ENCODE data around the gene ANLN. TPM values are rescaled to one million over a fixed set of nuclear protein-coding genes. Genes with fewer than 3 reads are reported as not detected.
A peak's percentile ranks its signal among the peaks of the same experiment; 100 is the strongest.

The ANLN gene
- total RNA-seq (under 1 TPM; 0.39 to 0.52 TPM), total RNA-seq (1.2 to 2.4 reads per million in 2 donors)

DNA sequence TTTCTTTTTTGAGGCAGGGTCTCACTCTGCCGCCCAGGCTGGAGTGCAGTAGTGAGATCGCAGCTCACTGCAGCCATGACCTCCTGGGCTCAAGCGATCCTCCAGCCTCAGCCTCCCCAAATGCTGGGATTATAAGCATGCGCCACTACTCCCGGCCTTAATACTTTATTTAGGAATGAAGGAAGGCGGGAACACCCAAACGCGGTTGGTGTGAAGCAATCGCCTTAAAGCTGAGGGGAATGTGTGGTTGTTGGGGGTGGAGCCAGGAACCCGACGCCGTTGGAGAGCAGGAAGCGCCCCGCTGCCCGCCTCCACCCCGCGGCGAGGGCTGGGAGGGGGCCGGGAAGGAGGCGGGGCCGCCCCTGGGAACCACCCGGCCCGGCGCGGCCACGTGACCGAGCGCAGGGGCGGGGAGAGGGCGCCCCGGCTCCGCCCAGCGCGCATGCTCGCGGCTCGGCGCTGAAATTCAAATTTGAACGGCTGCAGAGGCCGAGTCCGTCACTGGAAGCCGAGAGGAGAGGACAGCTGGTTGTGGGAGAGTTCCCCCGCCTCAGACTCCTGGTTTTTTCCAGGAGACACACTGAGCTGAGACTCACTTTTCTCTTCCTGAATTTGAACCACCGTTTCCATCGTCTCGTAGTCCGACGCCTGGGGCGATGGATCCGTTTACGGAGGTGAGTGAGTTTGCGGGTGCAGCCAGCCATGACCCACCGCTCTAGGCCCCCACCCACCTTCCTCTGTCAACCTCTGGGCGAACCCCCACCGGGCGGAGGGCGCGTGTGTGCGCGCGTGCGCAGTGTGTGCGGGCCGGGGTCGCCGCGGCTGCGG lies at the start of gene ANLN:
ANLN (plus strand) TSS at position 492 of the 828 bp plus-strand sequence; CDS start at position 657, 165 bp downstream.
- DNase-seq (peak; percentile 84 to 90 (median 86)), ATAC-seq (peak; percentile 97)
- Mint-ChIP-seq H3K36me3 (ENCODE audit: low read depth) (no peaks in the 10 kb centered on the region), H3K4me3 (peak within 1 kb of the TSS; percentile 86), H3K27ac (peak within 1 kb of the TSS; percentile 88), H3K4me1 (peaks cover 17% of the 10 kb centered on the region), H3K27me3 (no peaks in the 10 kb centered on the region)
- H3K9me3 ChIP-seq (ENCODE audit: control insufficient read depth, low read length, poor library complexity, severe bottlenecking): no peaks in the 10 kb centered on the region

DNA sequence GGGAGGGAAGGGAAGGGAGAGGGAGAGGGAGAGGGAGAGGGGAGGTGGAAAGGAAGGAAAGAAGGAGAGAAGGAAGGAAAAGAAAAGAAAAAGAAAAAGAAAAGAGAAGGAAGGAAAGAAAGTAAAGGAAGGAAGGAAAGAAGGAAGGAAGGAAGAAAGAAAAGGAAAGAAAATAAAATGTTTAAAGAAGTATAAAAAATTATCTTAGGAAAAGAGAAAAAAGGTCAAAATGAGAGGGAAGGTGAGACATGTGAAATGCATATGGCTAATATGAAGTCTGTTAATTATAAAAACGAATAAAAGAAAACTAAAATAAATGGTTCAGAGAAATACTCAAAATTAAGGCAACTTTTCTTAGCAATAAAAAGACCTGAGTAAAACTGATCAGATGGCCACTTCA lies 46.1 kb upstream of the ANLN start:
- Mint-ChIP-seq H3K27me3 (peaks cover 12% of the 10 kb centered on the region), H3K36me3 (ENCODE audit: low read depth) (no peaks in the 10 kb centered on the region), H3K27ac (no peak overlapping the region), H3K4me1 (peaks cover 3% of the 10 kb centered on the region), H3K4me3 (no peak overlapping the region)
- no peak for DNase-seq
- ATAC-seq: no peak
- H3K9me3 ChIP-seq (ENCODE audit: control insufficient read depth, low read length, poor library complexity, severe bottlenecking): no peaks in the 10 kb centered on the region

GRCh38 chr7:36344622-36345021 lies 45.0 kb upstream of the ANLN start:
- H3K36me3 Mint-ChIP-seq (ENCODE audit: low read depth): no peaks in the 10 kb centered on the region
- ATAC-seq (no peak), DNase-seq (no peak)
- no peak overlapping the region for H3K4me3 Mint-ChIP-seq
- H3K27me3 Mint-ChIP-seq: peaks cover 12% of the 10 kb centered on the region
- H3K9me3 ChIP-seq (ENCODE audit: control insufficient read depth, low read length, poor library complexity, severe bottlenecking): no peaks in the 10 kb centered on the region
- no peak overlapping the region for H3K27ac Mint-ChIP-seq
- H3K4me1 Mint-ChIP-seq: peaks cover 8% of the 10 kb centered on the region

DNA sequence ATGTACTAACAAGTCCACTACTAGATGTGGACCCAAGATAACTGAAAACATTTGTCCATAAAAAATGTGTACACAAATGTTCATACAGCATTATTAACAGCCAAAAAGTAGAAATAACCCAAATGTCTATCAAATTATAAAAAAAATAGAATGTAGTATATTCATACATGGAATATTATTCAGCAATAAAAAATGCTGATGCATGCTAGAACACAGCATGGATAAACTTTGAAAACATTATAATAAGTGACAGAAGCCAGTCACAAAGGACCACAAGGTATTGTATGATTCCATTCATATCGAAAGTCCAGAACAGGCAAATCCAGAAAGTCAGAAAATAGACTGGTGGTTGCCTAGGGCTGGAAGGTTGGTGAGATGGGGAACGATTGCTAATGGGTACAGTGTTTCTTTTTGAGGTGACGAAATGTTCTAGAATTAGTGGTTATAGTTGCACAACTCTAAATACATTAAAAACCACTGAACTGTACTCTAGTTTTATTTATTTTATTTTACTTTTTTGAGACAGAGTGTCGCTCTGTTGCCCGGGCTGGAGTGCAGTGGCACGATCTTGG lies 43.3 kb upstream of the ANLN start:
- H3K36me3 Mint-ChIP-seq (ENCODE audit: low read depth): no peaks in the 10 kb centered on the region
- peaks cover 4% of the 10 kb centered on the region for H3K27me3 Mint-ChIP-seq
- H3K9me3 ChIP-seq (ENCODE audit: control insufficient read depth, low read length, poor library complexity, severe bottlenecking): no peaks in the 10 kb centered on the region
- ATAC-seq (no peak), DNase-seq (no peak)
- H3K27ac Mint-ChIP-seq: no peak overlapping the region
- H3K4me3 Mint-ChIP-seq: no peak overlapping the region
- peaks cover 8% of the 10 kb centered on the region for H3K4me1 Mint-ChIP-seq

DNA sequence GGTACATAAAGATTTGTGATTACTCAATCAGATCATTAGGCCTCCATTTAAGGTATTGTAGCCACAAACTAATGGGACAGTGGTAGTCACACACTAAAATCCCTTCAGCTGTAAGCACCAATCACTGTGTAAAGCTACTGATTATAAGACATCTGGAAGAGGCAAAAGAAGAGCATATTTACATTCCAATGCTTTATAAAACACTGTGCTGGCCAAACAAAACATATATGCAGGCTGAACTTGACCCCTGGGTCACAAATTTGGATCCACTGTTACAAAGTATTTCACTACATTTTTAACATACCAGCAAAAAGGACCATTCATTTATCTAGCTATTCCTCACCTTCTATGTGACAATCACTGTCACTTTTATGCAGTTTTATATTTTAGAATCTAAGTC lies 41.4 kb upstream of the ANLN start:
- DNase-seq: no peak
- Mint-ChIP-seq H3K27me3 (peaks cover 4% of the 10 kb centered on the region), H3K27ac (no peak overlapping the region), H3K36me3 (ENCODE audit: low read depth) (no peaks in the 10 kb centered on the region), H3K4me3 (no peak overlapping the region), H3K4me1 (peaks cover 8% of the 10 kb centered on the region)
- no peaks in the 10 kb centered on the region for H3K9me3 ChIP-seq (ENCODE audit: control insufficient read depth, low read length, poor library complexity, severe bottlenecking)
- no peak for ATAC-seq

- no peaks in the 10 kb centered on the region for H3K9me3 ChIP-seq (ENCODE audit: control insufficient read depth, low read length, poor library complexity, severe bottlenecking)
- Mint-ChIP-seq H3K27me3 (peaks cover 4% of the 10 kb centered on the region), H3K4me1 (peaks cover 8% of the 10 kb centered on the region), H3K36me3 (ENCODE audit: low read depth) (no peaks in the 10 kb centered on the region), H3K4me3 (no peak overlapping the region), H3K27ac (no peak overlapping the region)
- DNase-seq (no peak), ATAC-seq (no peak)
Measured at GRCh38 chr7:36348771-36349170, 40.9 kb upstream of the ANLN start.

DNA sequence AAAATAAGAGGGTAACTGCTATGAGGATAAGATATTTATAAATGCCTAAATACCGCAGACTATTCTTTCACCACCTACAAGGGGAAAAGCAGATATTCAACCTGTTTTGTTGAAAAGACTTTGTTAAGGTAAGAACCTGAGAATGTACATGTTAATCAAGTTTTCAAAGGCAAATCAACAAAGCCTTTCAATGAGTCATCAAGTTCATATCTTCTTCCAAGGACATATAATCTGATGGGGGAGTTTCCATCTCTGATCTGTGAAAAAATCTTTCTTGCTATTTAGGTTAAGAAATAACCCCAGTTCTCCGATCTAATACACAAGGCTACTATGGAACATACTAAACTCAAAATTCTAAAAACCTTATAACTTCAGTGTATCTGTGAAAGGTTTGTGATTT lies 40.0 kb upstream of the ANLN start:
- no peak overlapping the region for H3K4me3 Mint-ChIP-seq
- no peak overlapping the region for H3K27ac Mint-ChIP-seq
- H3K9me3 ChIP-seq (ENCODE audit: control insufficient read depth, low read length, poor library complexity, severe bottlenecking): no peaks in the 10 kb centered on the region
- no peak for DNase-seq
- H3K4me1 Mint-ChIP-seq: peaks cover 8% of the 10 kb centered on the region
- H3K27me3 Mint-ChIP-seq: peaks cover 10% of the 10 kb centered on the region
- ATAC-seq: no peak
- no peaks in the 10 kb centered on the region for H3K36me3 Mint-ChIP-seq (ENCODE audit: low read depth)

GRCh38 chr7:36355490-36355889 lies 34.2 kb upstream of the ANLN start:
- no peak overlapping the region for H3K27ac Mint-ChIP-seq
- ATAC-seq: no peak
- no peak overlapping the region for H3K4me3 Mint-ChIP-seq
- no peak for DNase-seq
- H3K36me3 Mint-ChIP-seq (ENCODE audit: low read depth): no peaks in the 10 kb centered on the region
- H3K27me3 Mint-ChIP-seq: peaks cover 6% of the 10 kb centered on the region
- H3K9me3 ChIP-seq (ENCODE audit: control insufficient read depth, low read length, poor library complexity, severe bottlenecking): no peaks in the 10 kb centered on the region
- no peaks in the 10 kb centered on the region for H3K4me1 Mint-ChIP-seq

DNA sequence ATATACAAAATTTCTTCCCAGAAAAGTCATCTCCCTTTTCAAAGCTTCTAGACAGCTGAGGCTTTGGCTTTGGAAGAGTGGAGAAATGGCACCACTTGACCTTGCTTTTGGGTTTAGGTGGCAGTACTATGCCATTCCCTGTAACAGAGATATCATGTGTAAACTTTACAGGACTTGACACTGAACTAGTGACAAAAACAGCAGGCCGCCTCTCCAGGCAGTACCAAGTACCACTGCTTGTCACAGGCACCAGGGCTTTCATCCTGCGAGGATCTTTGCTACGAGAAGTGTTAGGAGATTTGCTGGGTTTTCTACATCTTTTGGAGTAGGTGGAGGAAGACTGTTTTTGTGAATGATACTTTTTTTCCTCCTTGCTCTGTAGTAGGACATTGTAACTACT lies 32.6 kb upstream of the ANLN start:
- DNase-seq (no peak), ATAC-seq (no peak)
- Mint-ChIP-seq H3K27ac (no peak overlapping the region), H3K36me3 (ENCODE audit: low read depth) (no peaks in the 10 kb centered on the region), H3K4me3 (no peak overlapping the region), H3K4me1 (no peaks in the 10 kb centered on the region), H3K27me3 (peaks cover 6% of the 10 kb centered on the region)
- no peaks in the 10 kb centered on the region for H3K9me3 ChIP-seq (ENCODE audit: control insufficient read depth, low read length, poor library complexity, severe bottlenecking)

- H3K9me3 ChIP-seq (ENCODE audit: control insufficient read depth, low read length, poor library complexity, severe bottlenecking): no peaks in the 10 kb centered on the region
- Mint-ChIP-seq H3K27me3 (peaks cover 6% of the 10 kb centered on the region), H3K27ac (no peak overlapping the region), H3K4me1 (no peaks in the 10 kb centered on the region), H3K4me3 (no peak overlapping the region), H3K36me3 (ENCODE audit: low read depth) (peaks cover 2% of the 10 kb centered on the region)
- ATAC-seq (no peak), DNase-seq (no peak)
Measured at GRCh38 chr7:36358589-36358988, 31.1 kb upstream of the ANLN start.

GRCh38 chr7:36360244-36360643 lies 29.4 kb upstream of the ANLN start:
- DNase-seq: no peak
- Mint-ChIP-seq H3K27me3 (no peaks in the 10 kb centered on the region), H3K27ac (no peak overlapping the region), H3K36me3 (ENCODE audit: low read depth) (peaks cover 2% of the 10 kb centered on the region), H3K4me3 (no peak overlapping the region), H3K4me1 (no peaks in the 10 kb centered on the region)
- H3K9me3 ChIP-seq (ENCODE audit: control insufficient read depth, low read length, poor library complexity, severe bottlenecking): no peaks in the 10 kb centered on the region
- no peak for ATAC-seq

- DNase-seq: no peak
- H3K4me3 Mint-ChIP-seq: no peak overlapping the region
Measured at GRCh38 chr7:36361227-36361626, 28.4 kb upstream of the ANLN start.

DNA sequence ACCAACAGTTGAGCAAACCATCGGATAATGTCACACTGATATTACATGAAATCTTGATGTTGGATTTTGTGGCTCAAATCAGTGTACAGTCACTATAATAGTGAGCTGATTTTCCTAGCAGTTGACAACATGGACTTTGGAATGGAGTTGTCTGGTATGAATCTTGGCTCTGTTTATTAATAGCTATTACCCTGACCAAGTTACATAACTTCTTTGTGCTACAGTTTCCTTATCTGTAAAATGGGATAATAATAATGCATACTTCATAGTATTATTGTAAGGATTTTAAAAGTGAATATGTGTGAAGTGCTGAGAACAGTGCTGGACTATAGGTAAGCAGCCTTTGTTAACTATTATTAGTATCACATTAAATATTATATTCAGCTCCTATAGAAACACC lies 26.1 kb upstream of the ANLN start:
- peaks cover 2% of the 10 kb centered on the region for H3K36me3 Mint-ChIP-seq (ENCODE audit: low read depth)
- DNase-seq: no peak
- no peaks in the 10 kb centered on the region for H3K9me3 ChIP-seq (ENCODE audit: control insufficient read depth, low read length, poor library complexity, severe bottlenecking)
- H3K4me3 Mint-ChIP-seq: no peak overlapping the region
- no peaks in the 10 kb centered on the region for H3K27me3 Mint-ChIP-seq
- ATAC-seq: no peak
- H3K27ac Mint-ChIP-seq: no peak overlapping the region
- no peaks in the 10 kb centered on the region for H3K4me1 Mint-ChIP-seq

More at GRCh38 chr7:36361227-36361626, 28.4 kb upstream of the ANLN start:
- Mint-ChIP-seq H3K27me3 (no peaks in the 10 kb centered on the region), H3K27ac (no peak overlapping the region), H3K4me1 (no peaks in the 10 kb centered on the region), H3K36me3 (ENCODE audit: low read depth) (peaks cover 2% of the 10 kb centered on the region)
- ATAC-seq: no peak
- H3K9me3 ChIP-seq (ENCODE audit: control insufficient read depth, low read length, poor library complexity, severe bottlenecking): no peaks in the 10 kb centered on the region

Data from T-helper 17 cell (primary cell).